Smooth muscle cell (in vitro differentiated cells): Measurements from ENCODE around the gene DNAAF3. TPM values are rescaled to one million over a fixed set of nuclear protein-coding genes. Genes with fewer than 3 reads are reported as not detected.

Source experiments
- DNase-seq: peaks from one replicate; lab custom pipeline; 2025; ENCODE audit not compliant: unreplicated experiment; lab: John Stamatoyannopoulos, UW
- H2AFZ ChIP-seq: fragments of 200-600 bp; sonication (generic); 2 replicates; pipeline ENCODE4 v1.6.0; 2016; ENCODE audit warnings: antibody characterized with exemption, low read depth, mild to moderate bottlenecking
- H3F3A ChIP-seq: fragments of 200-600 bp; sonication (generic); 2 replicates; pipeline ENCODE4 v1.6.0; 2017; ENCODE audit warnings: antibody characterized with exemption, low read depth
- H3K27ac ChIP-seq: fragments of 200-600 bp; sonication (generic); 2 replicates; pipeline ENCODE4 v1.5.1; 2016; ENCODE audit warnings: low read depth, mild to moderate bottlenecking
- H3K27me3 ChIP-seq: fragments of 200-600 bp; sonication (generic); 2 replicates; pipeline ENCODE4 v1.6.1; 2016; ENCODE audit warnings: low read depth, mild to moderate bottlenecking
- H3K36me3 ChIP-seq: fragments of 200-600 bp; sonication (generic); 2 replicates; pipeline ENCODE4 v1.5.1; 2016; ENCODE audit warnings: low read depth
- H3K4me1 ChIP-seq: fragments of 200-600 bp; sonication (generic); 2 replicates; pipeline ENCODE4 v1.5.1; 2016; ENCODE audit warnings: low read depth
- H3K4me2 ChIP-seq: fragments of 200-600 bp; sonication (generic); 2 replicates; pipeline ENCODE4 v1.6.0; 2016; ENCODE audit warnings: mild to moderate bottlenecking
- H3K4me3 ChIP-seq: fragments of 200-600 bp; sonication (generic); 2 replicates; pipeline ENCODE4 v1.5.1; 2016; ENCODE audit warnings: mild to moderate bottlenecking
- H3K79me2 ChIP-seq: fragments of 200-600 bp; sonication (generic); 2 replicates; pipeline ENCODE4 v1.6.0; 2016; ENCODE audit warnings: low read depth, mild to moderate bottlenecking
- H3K9ac ChIP-seq: fragments of 200-600 bp; sonication (generic); 2 replicates; pipeline ENCODE4 v1.6.0; 2016; ENCODE audit warnings: low read depth
- H3K9me3 ChIP-seq: fragments of 200-600 bp; sonication (generic); replicated peaks from 2 replicates; pipeline ENCODE4 v1.5.1; 2016; ENCODE audit warnings: low read depth
- H4K20me1 ChIP-seq: fragments of 200-600 bp; sonication (generic); 2 replicates; pipeline ENCODE4 v1.6.0; 2016; ENCODE audit warnings: low read depth
- CTCF ChIP-seq: fragments of 200-600 bp; sonication (generic); IDR thresholded peaks from 2 replicates; pipeline ENCODE4 v1.5.1; 2017; ENCODE audit warnings: borderline replicate concordance, mild to moderate bottlenecking, antibody characterized with exemption; ENCODE audit not compliant: insufficient read depth, poor library complexity, severe bottlenecking
- WGBS: methylation state at CpG from one replicate; pipeline ENCODE4 v1.1.7; 2016; ENCODE audit warnings: low lambda C conversion rate; 5-methylcytosine and 5-hydroxymethylcytosine counted together
- polyA plus RNA-seq: library from polyadenylated mRNA; unstranded; fragments of >200 nt; fragmentation: Nextera tagmentation; extraction: Ambion mirVana; gene quantifications from 2 replicates; pipeline ENCODE4 v1.2.1, GENCODE V29; 2016
- total RNA-seq: library from RNA; depleted of rRNA; stranded (reverse); fragments of >200 nt; gene quantifications from 2 replicates; pipeline ENCODE4 v1.2.3, GENCODE V29; 2014

DNAAF3 gene
- total and polyA plus RNA-seq, 2 experiments from 2014 or later: 1.3 to 1.4 TPM

GRCh38 chr19:55136399-55137102 lies 29.9 kb downstream of the DNAAF3 start:
- Histone ChIP-seq H3K9me3 (no peaks in the 10 kb centered on the region), H3K79me2 (no peaks in the 10 kb centered on the region), H3K27ac (no peak overlapping the region), H2AFZ (no peak overlapping the region), H3F3A (no peaks in the 10 kb centered on the region), H3K9ac (no peak overlapping the region), H3K4me3 (no peak overlapping the region), H3K4me1 (no peaks in the 10 kb centered on the region), H4K20me1 (no peaks in the 10 kb centered on the region), H3K4me2 (no peak overlapping the region), H3K27me3 (no peaks in the 10 kb centered on the region), H3K36me3 (no peaks in the 10 kb centered on the region)
- no peak for TF ChIP-seq CTCF
- WGBS: 97% methylated on average over 17 of the region's 17 CpGs
- DNase-seq: no peak

- H3K79me2 ChIP-seq: no peaks in the 10 kb centered on the region
- H3F3A ChIP-seq: no peaks in the 10 kb centered on the region
- H3K36me3 ChIP-seq: no peaks in the 10 kb centered on the region
- H3K9me3 ChIP-seq: no peaks in the 10 kb centered on the region
- no peak overlapping the region for H3K9ac ChIP-seq
- TF ChIP-seq CTCF: no peak
- H3K4me1 ChIP-seq: no peaks in the 10 kb centered on the region
- no peaks in the 10 kb centered on the region for H4K20me1 ChIP-seq
- 67% methylated on average over 1 of the region's 3 CpGs for WGBS
- H3K4me3 ChIP-seq: no peak overlapping the region
- H3K27ac ChIP-seq: no peak overlapping the region
- no peak overlapping the region for H2AFZ ChIP-seq
- H3K27me3 ChIP-seq: no peaks in the 10 kb centered on the region
- H3K4me2 ChIP-seq: no peak overlapping the region
- no peak for DNase-seq
Measured at GRCh38 chr19:55134736-55135135, 31.7 kb downstream of the DNAAF3 start.

- H3K4me1 ChIP-seq: no peaks in the 10 kb centered on the region
- no peak overlapping the region for H3K4me2 ChIP-seq
- H3K79me2 ChIP-seq: no peaks in the 10 kb centered on the region
- H2AFZ ChIP-seq: no peak overlapping the region
- H3K4me3 ChIP-seq: no peak overlapping the region
- H3K9ac ChIP-seq: no peak overlapping the region
- no peaks in the 10 kb centered on the region for H3K27me3 ChIP-seq
- no peak for TF ChIP-seq CTCF
- no peaks in the 10 kb centered on the region for H4K20me1 ChIP-seq
- no peaks in the 10 kb centered on the region for H3K9me3 ChIP-seq
- WGBS: 86% methylated on average over 25 of the region's 25 CpGs
- no peak overlapping the region for H3K27ac ChIP-seq
- no peaks in the 10 kb centered on the region for H3K36me3 ChIP-seq
- DNase-seq: no peak
- no peaks in the 10 kb centered on the region for H3F3A ChIP-seq
Measured at GRCh38 chr19:55133639-55134444, 32.6 kb downstream of the DNAAF3 start.
